Fibroblast of pulmonary artery (primary cell): ENCODE data around the gene C7orf25.
A peak's percentile ranks its signal among the peaks of the same experiment; 100 is the strongest.

Source experiments
- DNase-seq: peaks from one replicate; pipeline ENCODE4 v3.0.0-alpha.2; 2010; ENCODE audit warnings: low read depth
- H3K4me3 ChIP-seq: replicated peaks from 2 replicates; pipeline ENCODE4 v1.5.1; 2011; ENCODE audit warnings: low read depth, mild to moderate bottlenecking, control low read depth, low read length, moderate library complexity
- TF ChIP-seq, protein P1 (sequence below): IDR thresholded peaks from 2 replicates; pipeline ENCODE4 v1.5.1; 2011; ENCODE audit warnings: mild to moderate bottlenecking, control low read depth, low read length, inconsistent platforms; ENCODE audit errors: missing control alignments

The C7orf25 gene

GRCh38 chr7:42911454-42912447 lies at the start of gene C7orf25:
Gene C7orf25, minus strand, starts transcription at chr7:42912070. Its CDS starts 1,170 bp downstream, at chr7:42910900.
- TF ChIP-seq, protein P1, sequence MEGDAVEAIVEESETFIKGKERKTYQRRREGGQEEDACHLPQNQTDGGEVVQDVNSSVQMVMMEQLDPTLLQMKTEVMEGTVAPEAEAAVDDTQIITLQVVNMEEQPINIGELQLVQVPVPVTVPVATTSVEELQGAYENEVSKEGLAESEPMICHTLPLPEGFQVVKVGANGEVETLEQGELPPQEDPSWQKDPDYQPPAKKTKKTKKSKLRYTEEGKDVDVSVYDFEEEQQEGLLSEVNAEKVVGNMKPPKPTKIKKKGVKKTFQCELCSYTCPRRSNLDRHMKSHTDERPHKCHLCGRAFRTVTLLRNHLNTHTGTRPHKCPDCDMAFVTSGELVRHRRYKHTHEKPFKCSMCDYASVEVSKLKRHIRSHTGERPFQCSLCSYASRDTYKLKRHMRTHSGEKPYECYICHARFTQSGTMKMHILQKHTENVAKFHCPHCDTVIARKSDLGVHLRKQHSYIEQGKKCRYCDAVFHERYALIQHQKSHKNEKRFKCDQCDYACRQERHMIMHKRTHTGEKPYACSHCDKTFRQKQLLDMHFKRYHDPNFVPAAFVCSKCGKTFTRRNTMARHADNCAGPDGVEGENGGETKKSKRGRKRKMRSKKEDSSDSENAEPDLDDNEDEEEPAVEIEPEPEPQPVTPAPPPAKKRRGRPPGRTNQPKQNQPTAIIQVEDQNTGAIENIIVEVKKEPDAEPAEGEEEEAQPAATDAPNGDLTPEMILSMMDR, result no peak
- H3K4me3 ChIP-seq, result peak within 1 kb of the TSS; percentile 82
- DNase-seq, result peak; percentile 95

DNA sequence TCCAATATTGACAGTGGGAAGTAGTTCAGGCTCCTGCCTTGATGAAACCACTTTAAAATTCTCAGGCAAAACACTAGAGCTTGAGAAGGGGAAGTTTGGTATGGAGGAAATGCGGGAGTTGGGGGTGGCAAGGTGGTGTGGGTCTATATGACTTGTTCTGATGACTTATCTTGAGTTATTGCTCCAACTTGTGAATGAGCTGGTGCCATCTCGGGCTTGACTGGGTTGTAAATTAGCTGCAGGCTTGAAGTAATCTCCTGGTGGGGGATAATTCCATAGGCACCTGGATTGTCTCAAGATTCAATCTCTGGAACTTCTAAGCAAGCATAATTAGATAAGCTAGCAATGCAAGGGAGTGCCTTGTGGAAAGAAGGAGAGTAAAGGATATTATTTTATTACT lies 49.3 kb upstream of the C7orf25 start:
- TF ChIP-seq, protein P1, result no peak
- H3K4me3 ChIP-seq, result no peak overlapping the region
- DNase-seq, result no peak

GRCh38 chr7:42960762-42961161 lies 48.9 kb upstream of the C7orf25 start:
- H3K4me3 ChIP-seq, result no peak overlapping the region
- TF ChIP-seq, protein P1, result no peak
- no peak for DNase-seq

DNA sequence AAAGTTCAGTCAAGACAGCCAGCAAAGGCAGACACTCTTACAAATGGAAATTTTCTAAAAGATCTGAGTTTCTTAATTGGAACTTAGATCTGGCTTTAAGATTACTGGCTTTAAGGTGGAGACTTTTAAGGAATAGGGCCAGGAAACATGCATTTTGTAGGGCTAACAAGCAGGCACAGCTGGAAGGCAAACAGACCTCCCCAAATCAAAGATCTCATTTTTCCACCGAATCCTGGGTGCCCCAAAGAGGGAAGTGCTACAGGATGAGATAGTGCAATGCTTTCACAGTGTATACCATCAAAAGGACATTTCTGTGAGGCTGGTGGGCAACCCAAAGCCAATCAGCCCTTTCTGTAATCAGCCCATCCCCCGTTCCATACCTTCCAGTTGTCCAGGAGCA lies 47.7 kb upstream of the C7orf25 start:
- DNase-seq, result no peak
- H3K4me3 ChIP-seq, result no peak overlapping the region
- TF ChIP-seq, protein P1, result no peak

GRCh38 chr7:42956062-42956461 lies 44.2 kb upstream of the C7orf25 start:
- H3K4me3 ChIP-seq, result no peak overlapping the region
- TF ChIP-seq, protein P1, result no peak
- no peak for DNase-seq

GRCh38 chr7:42953994-42954393 lies 42.1 kb upstream of the C7orf25 start:
- H3K4me3 ChIP-seq, result no peak overlapping the region
- TF ChIP-seq, protein P1, result no peak
- DNase-seq, result no peak

GRCh38 chr7:42952328-42952727 lies 40.5 kb upstream of the C7orf25 start:
- no peak for DNase-seq
- TF ChIP-seq, protein P1, result no peak
- no peak overlapping the region for H3K4me3 ChIP-seq
